ENCODE measurements around the gene PKD1.

The PKD1 gene

GRCh38 chr16:2170080-2170479 is 34.4 kb upstream of the PKD1 start:
- Histone ChIP-seq H3K23ac (ENCODE audit: low read length in 2 of 2) (no peak overlapping the region), H3K79me1 (replicated peaks; ENCODE audit: low read length, poor library complexity, severe bottlenecking) (peaks cover 60% of the 10 kb centered on the region), H3K9me3 (ENCODE audit: control insufficient read depth, low read length) (no peaks in the 10 kb centered on the region), H2BK12ac (ENCODE audit: low read length in 2 of 2) (no peak overlapping the region), H3K18ac (ENCODE audit: low read depth in 1 of 2, low read length in 2 of 2) (no peak overlapping the region), H4K91ac (ENCODE audit: low read length) (no peak overlapping the region), H2AFZ (ENCODE audit: low read depth, low read length) (no peak overlapping the region), H2AK5ac (ENCODE audit: low read length, severe bottlenecking) (no peak overlapping the region), H4K8ac (ENCODE audit: low read length) (no peak overlapping the region), H3K4me3 (ENCODE audit: insufficient read depth in 1 of 2, low read depth in 1 of 2, low read length in 2 of 2) (peak overlapping the region in 1 of 2 experiments; percentile 35), H3K27me3 (ENCODE audit: control insufficient read depth in 1 of 2, insufficient read depth in 1 of 2, low read length in 2 of 2) (no peaks in the 10 kb centered on the region), H3K27ac (ENCODE audit: low read length, poor library complexity, severe bottlenecking) (no peak overlapping the region), H2BK120ac (ENCODE audit: low read depth, low read length) (no peak overlapping the region), H3K9ac (ENCODE audit: low read length) (no peak overlapping the region), H2BK15ac (ENCODE audit: low read depth, poor library complexity, severe bottlenecking) (no peak overlapping the region), H3K4me2 (ENCODE audit: low read length, poor library complexity, severe bottlenecking) (no peak overlapping the region), H3K4ac (ENCODE audit: low read depth in 1 of 2, low read length in 2 of 2) (no peak overlapping the region), H3K36me3 (ENCODE audit: control insufficient read depth in 1 of 2, insufficient read depth in 2 of 2, low read depth in 1 of 2, low read length in 2 of 2) (peaks cover 69 to 100% of the 10 kb centered on the region in 2 experiments), H3K14ac (ENCODE audit: low read length in 2 of 2) (no peak overlapping the region), H2BK5ac (ENCODE audit: low read depth, low read length, poor library complexity, severe bottlenecking) (no peak overlapping the region), H3K4me1 (ENCODE audit: control insufficient read depth, insufficient read depth, low read depth, low read length) (peaks cover 9% of the 10 kb centered on the region)
- no peak for DNase-seq
- WGBS, result 94% methylated on average over 18 of the region's 18 CpGs

- no peak overlapping the region for H4K8ac ChIP-seq (ENCODE audit: low read length)
- H3K18ac ChIP-seq (ENCODE audit: low read depth in 1 of 2, low read length in 2 of 2), result no peak overlapping the region
- H3K4me3 ChIP-seq (ENCODE audit: insufficient read depth in 1 of 2, low read depth in 1 of 2, low read length in 2 of 2), result no peak overlapping the region
- H3K9ac ChIP-seq (ENCODE audit: low read length), result no peak overlapping the region
- H2BK120ac ChIP-seq (ENCODE audit: low read depth, low read length), result no peak overlapping the region
- no peak overlapping the region for H3K14ac ChIP-seq (ENCODE audit: low read length in 2 of 2)
- H3K27ac ChIP-seq (ENCODE audit: low read length, poor library complexity, severe bottlenecking), result no peak overlapping the region
- no peak overlapping the region for H2BK15ac ChIP-seq (ENCODE audit: low read depth, poor library complexity, severe bottlenecking)
- no peaks in the 10 kb centered on the region for H3K27me3 ChIP-seq (ENCODE audit: control insufficient read depth in 1 of 2, insufficient read depth in 1 of 2, low read length in 2 of 2)
- no peaks in the 10 kb centered on the region for H3K9me3 ChIP-seq (ENCODE audit: control insufficient read depth, low read length)
- peaks cover 50% of the 10 kb centered on the region for H3K79me1 ChIP-seq (replicated peaks; ENCODE audit: low read length, poor library complexity, severe bottlenecking)
- no peak overlapping the region for H2AFZ ChIP-seq (ENCODE audit: low read depth, low read length)
- H3K36me3 ChIP-seq (ENCODE audit: control insufficient read depth in 1 of 2, insufficient read depth in 2 of 2, low read depth in 1 of 2, low read length in 2 of 2), result peaks cover 47 to 85% of the 10 kb centered on the region in 2 experiments
- no peak overlapping the region for H2BK12ac ChIP-seq (ENCODE audit: low read length in 2 of 2)
- no peak overlapping the region for H3K23ac ChIP-seq (ENCODE audit: low read length in 2 of 2)
- no peak for DNase-seq
- no peak overlapping the region for H4K91ac ChIP-seq (ENCODE audit: low read length)
- 97% methylated on average over 18 of the region's 18 CpGs for WGBS
- H3K4ac ChIP-seq (ENCODE audit: low read depth in 1 of 2, low read length in 2 of 2), result no peak overlapping the region
- no peak overlapping the region for H2BK5ac ChIP-seq (ENCODE audit: low read depth, low read length, poor library complexity, severe bottlenecking)
- H3K4me2 ChIP-seq (ENCODE audit: low read length, poor library complexity, severe bottlenecking), result no peak overlapping the region
- H3K4me1 ChIP-seq (ENCODE audit: control insufficient read depth, insufficient read depth, low read depth, low read length), result peaks cover 29% of the 10 kb centered on the region
- H2AK5ac ChIP-seq (ENCODE audit: low read length, severe bottlenecking), result no peak overlapping the region
These were observed 31.5 kb upstream of the PKD1 start for GRCh38 chr16:2167068-2167638.

GRCh38 chr16:2166263-2167067 is 30.8 kb upstream of the PKD1 start:
- Histone ChIP-seq H2AFZ (ENCODE audit: low read depth, low read length) (no peak overlapping the region), H3K4me1 (ENCODE audit: control insufficient read depth, insufficient read depth, low read depth, low read length) (peaks cover 35% of the 10 kb centered on the region), H3K36me3 (ENCODE audit: control insufficient read depth in 1 of 2, insufficient read depth in 2 of 2, low read depth in 1 of 2, low read length in 2 of 2) (peaks cover 41 to 83% of the 10 kb centered on the region in 2 experiments), H3K14ac (ENCODE audit: low read length in 2 of 2) (no peak overlapping the region), H3K4me2 (ENCODE audit: low read length, poor library complexity, severe bottlenecking) (no peak overlapping the region), H3K4me3 (ENCODE audit: insufficient read depth in 1 of 2, low read depth in 1 of 2, low read length in 2 of 2) (no peak overlapping the region), H2BK5ac (ENCODE audit: low read depth, low read length, poor library complexity, severe bottlenecking) (no peak overlapping the region), H3K9ac (ENCODE audit: low read length) (no peak overlapping the region), H3K4ac (ENCODE audit: low read depth in 1 of 2, low read length in 2 of 2) (no peak overlapping the region), H3K9me3 (ENCODE audit: control insufficient read depth, low read length) (no peaks in the 10 kb centered on the region), H2AK5ac (ENCODE audit: low read length, severe bottlenecking) (no peak overlapping the region), H2BK120ac (ENCODE audit: low read depth, low read length) (no peak overlapping the region), H2BK15ac (ENCODE audit: low read depth, poor library complexity, severe bottlenecking) (no peak overlapping the region), H2BK12ac (ENCODE audit: low read length in 2 of 2) (no peak overlapping the region), H3K23ac (ENCODE audit: low read length in 2 of 2) (no peak overlapping the region), H4K8ac (ENCODE audit: low read length) (no peak overlapping the region), H3K79me1 (replicated peaks; ENCODE audit: low read length, poor library complexity, severe bottlenecking) (peaks cover 44% of the 10 kb centered on the region), H3K18ac (ENCODE audit: low read depth in 1 of 2, low read length in 2 of 2) (no peak overlapping the region), H4K91ac (ENCODE audit: low read length) (no peak overlapping the region), H3K27ac (ENCODE audit: low read length, poor library complexity, severe bottlenecking) (no peak overlapping the region), H3K27me3 (ENCODE audit: control insufficient read depth in 1 of 2, insufficient read depth in 1 of 2, low read length in 2 of 2) (no peaks in the 10 kb centered on the region)
- 96% methylated on average over 16 of the region's 17 CpGs for WGBS
- DNase-seq, result no peak

- Histone ChIP-seq H3K4ac (ENCODE audit: low read depth in 1 of 2, low read length in 2 of 2) (no peak overlapping the region), H3K79me1 (replicated peaks; ENCODE audit: low read length, poor library complexity, severe bottlenecking) (peaks cover 44% of the 10 kb centered on the region), H2BK5ac (ENCODE audit: low read depth, low read length, poor library complexity, severe bottlenecking) (no peak overlapping the region), H3K4me1 (ENCODE audit: control insufficient read depth, insufficient read depth, low read depth, low read length) (peaks cover 41% of the 10 kb centered on the region), H3K14ac (ENCODE audit: low read length in 2 of 2) (no peak overlapping the region), H3K23ac (ENCODE audit: low read length in 2 of 2) (no peak overlapping the region), H4K8ac (ENCODE audit: low read length) (no peak overlapping the region), H2BK120ac (ENCODE audit: low read depth, low read length) (no peak overlapping the region), H3K9ac (ENCODE audit: low read length) (no peak overlapping the region), H3K4me3 (ENCODE audit: insufficient read depth in 1 of 2, low read depth in 1 of 2, low read length in 2 of 2) (no peak overlapping the region), H2AFZ (ENCODE audit: low read depth, low read length) (no peak overlapping the region), H2AK5ac (ENCODE audit: low read length, severe bottlenecking) (no peak overlapping the region), H4K91ac (ENCODE audit: low read length) (no peak overlapping the region), H3K36me3 (ENCODE audit: control insufficient read depth in 1 of 2, insufficient read depth in 2 of 2, low read depth in 1 of 2, low read length in 2 of 2) (peaks cover 41 to 77% of the 10 kb centered on the region in 2 experiments), H2BK12ac (ENCODE audit: low read length in 2 of 2) (no peak overlapping the region), H2BK15ac (ENCODE audit: low read depth, poor library complexity, severe bottlenecking) (no peak overlapping the region), H3K4me2 (ENCODE audit: low read length, poor library complexity, severe bottlenecking) (no peak overlapping the region), H3K9me3 (ENCODE audit: control insufficient read depth, low read length) (no peaks in the 10 kb centered on the region), H3K27ac (ENCODE audit: low read length, poor library complexity, severe bottlenecking) (no peak overlapping the region), H3K27me3 (ENCODE audit: control insufficient read depth in 1 of 2, insufficient read depth in 1 of 2, low read length in 2 of 2) (no peaks in the 10 kb centered on the region), H3K18ac (ENCODE audit: low read depth in 1 of 2, low read length in 2 of 2) (no peak overlapping the region)
- WGBS, result 97% methylated on average over 12 of the region's 12 CpGs
- DNase-seq, result no peak
These were observed 30.2 kb upstream of the PKD1 start for GRCh38 chr16:2165861-2166260.

Data from mesenchymal stem cell (in vitro differentiated cells and primary cell).